ENCODE measurements around the gene CRELD2. TPM values are rescaled to one million over a fixed set of nuclear protein-coding genes. Genes with fewer than 3 reads are reported as not detected.

Gene CRELD2
- total and polyA plus RNA-seq, 2 of the 13 experiments (the other 11 are each of a cell fraction or from before 2014, with no cell fraction given): 17.2 to 44.7 TPM

DNA sequence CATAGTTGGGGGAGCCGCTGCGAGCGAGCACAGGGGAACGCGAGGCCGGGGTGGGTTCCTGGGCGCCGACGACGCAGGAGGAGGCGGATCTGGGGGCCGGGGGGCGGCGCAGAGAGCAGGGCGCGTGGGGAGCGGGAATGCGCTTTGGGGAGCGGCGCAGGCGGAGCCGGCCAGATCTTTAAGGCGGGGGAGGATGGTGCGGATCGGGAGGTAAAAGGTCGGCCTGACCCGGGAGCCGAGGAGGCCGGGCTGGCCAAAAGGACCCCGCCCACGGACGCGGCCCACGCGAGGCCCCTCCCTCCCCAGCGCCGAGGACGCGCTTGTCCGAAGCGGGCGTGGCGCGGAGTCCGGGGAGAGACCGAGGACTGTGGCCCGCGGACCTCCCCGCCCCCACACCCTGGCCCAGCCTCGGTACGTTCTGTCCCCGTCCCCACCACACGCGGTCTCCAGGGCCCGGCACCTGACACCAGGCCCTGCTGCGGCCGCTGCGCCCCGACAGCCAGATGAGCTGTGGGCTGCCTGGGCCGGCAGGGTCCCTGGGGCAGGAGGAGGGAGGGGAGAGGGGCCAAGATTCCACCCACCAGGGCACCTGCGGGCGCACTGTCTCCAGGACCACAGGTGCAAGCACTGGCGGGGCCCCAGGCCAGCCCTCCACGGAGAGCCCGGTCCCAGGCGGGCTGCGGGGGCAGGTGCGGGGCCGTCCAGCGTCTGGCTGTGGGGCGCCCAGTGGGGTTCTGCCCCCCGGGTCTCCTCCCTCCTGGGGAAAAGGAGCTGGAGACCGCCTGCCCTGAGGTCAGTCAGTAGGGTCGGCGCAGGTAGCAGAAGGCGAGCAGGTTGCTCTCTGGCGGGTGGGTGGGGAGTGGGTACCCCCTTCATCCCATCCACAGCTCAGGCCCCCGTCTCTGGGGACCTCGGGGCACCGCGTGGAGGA, 53.1 kb downstream of the CRELD2 start (continued):
- TF ChIP-seq KDM3A (CRISPR knock-in tag; IDR thresholded peaks at IDR 0.05; ENCODE audit: low read depth): 0 out of 2 replicates have a peak, but pooled peaks have one; percentile 21
- TF ChIP-seq ZEB1 (IDR thresholded peaks at IDR 0.05; ENCODE audit: insufficient replicate concordance, low read depth): no peak
- TF ChIP-seq, protein P1, sequence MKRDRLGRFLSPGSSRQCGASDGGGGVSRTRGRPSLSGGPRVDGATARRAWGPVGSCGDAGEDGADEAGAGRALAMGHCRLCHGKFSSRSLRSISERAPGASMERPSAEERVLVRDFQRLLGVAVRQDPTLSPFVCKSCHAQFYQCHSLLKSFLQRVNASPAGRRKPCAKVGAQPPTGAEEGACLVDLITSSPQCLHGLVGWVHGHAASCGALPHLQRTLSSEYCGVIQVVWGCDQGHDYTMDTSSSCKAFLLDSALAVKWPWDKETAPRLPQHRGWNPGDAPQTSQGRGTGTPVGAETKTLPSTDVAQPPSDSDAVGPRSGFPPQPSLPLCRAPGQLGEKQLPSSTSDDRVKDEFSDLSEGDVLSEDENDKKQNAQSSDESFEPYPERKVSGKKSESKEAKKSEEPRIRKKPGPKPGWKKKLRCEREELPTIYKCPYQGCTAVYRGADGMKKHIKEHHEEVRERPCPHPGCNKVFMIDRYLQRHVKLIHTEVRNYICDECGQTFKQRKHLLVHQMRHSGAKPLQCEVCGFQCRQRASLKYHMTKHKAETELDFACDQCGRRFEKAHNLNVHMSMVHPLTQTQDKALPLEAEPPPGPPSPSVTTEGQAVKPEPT (CRISPR knock-in tag; IDR thresholded peaks at IDR 0.05; ENCODE audit: low read depth): 0 out of 2 replicates have a peak, but pooled peaks have one; percentile 3
- TF ChIP-seq ZNF556 (CRISPR knock-in tag; IDR thresholded peaks at IDR 0.05; ENCODE audit: borderline replicate concordance): 0 out of 2 replicates have a peak, but pooled peaks have one; percentile 6
- TF ChIP-seq PITX1 (CRISPR knock-in tag; IDR thresholded peaks at IDR 0.05): peak; percentile 16; the same call in 1 of the 2 replicates
- TF ChIP-seq ZNF224 (CRISPR knock-in tag; IDR thresholded peaks at IDR 0.05): no peak
- TF ChIP-seq HOXA7 (CRISPR knock-in tag; IDR thresholded peaks at IDR 0.05): no peak
- 0 out of 2 replicates have a peak, but pooled peaks have one; percentile 55 for TF ChIP-seq ZNF766 (CRISPR knock-in tag; IDR thresholded peaks at IDR 0.05; ENCODE audit: borderline replicate concordance)
- TF ChIP-seq ZNF75D (CRISPR knock-in tag; IDR thresholded peaks at IDR 0.05; ENCODE audit: borderline replicate concordance): 0 out of 2 replicates have a peak, but pooled peaks have one; percentile 14
- TF ChIP-seq, protein P2, sequence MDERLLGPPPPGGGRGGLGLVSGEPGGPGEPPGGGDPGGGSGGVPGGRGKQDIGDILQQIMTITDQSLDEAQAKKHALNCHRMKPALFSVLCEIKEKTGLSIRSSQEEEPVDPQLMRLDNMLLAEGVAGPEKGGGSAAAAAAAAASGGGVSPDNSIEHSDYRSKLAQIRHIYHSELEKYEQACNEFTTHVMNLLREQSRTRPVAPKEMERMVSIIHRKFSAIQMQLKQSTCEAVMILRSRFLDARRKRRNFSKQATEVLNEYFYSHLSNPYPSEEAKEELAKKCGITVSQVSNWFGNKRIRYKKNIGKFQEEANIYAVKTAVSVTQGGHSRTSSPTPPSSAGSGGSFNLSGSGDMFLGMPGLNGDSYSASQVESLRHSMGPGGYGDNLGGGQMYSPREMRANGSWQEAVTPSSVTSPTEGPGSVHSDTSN (CRISPR knock-in tag; IDR thresholded peaks at IDR 0.05): no peak
- TF ChIP-seq ARHGAP35 (CRISPR knock-in tag; IDR thresholded peaks at IDR 0.05; ENCODE audit: borderline replicate concordance): no peak
- TF ChIP-seq YEATS4 (CRISPR knock-in tag; IDR thresholded peaks at IDR 0.05; ENCODE audit: borderline replicate concordance): peak; percentile 75
- TF ChIP-seq, protein P3, sequence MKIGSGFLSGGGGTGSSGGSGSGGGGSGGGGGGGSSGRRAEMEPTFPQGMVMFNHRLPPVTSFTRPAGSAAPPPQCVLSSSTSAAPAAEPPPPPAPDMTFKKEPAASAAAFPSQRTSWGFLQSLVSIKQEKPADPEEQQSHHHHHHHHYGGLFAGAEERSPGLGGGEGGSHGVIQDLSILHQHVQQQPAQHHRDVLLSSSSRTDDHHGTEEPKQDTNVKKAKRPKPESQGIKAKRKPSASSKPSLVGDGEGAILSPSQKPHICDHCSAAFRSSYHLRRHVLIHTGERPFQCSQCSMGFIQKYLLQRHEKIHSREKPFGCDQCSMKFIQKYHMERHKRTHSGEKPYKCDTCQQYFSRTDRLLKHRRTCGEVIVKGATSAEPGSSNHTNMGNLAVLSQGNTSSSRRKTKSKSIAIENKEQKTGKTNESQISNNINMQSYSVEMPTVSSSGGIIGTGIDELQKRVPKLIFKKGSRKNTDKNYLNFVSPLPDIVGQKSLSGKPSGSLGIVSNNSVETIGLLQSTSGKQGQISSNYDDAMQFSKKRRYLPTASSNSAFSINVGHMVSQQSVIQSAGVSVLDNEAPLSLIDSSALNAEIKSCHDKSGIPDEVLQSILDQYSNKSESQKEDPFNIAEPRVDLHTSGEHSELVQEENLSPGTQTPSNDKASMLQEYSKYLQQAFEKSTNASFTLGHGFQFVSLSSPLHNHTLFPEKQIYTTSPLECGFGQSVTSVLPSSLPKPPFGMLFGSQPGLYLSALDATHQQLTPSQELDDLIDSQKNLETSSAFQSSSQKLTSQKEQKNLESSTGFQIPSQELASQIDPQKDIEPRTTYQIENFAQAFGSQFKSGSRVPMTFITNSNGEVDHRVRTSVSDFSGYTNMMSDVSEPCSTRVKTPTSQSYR (CRISPR knock-in tag; IDR thresholded peaks at IDR 0.05; ENCODE audit: borderline replicate concordance): no peak
- 0 out of 2 replicates have a peak, but pooled peaks have one; percentile 11 for TF ChIP-seq MTA1 (CRISPR knock-in tag; IDR thresholded peaks at IDR 0.05; ENCODE audit: borderline replicate concordance)
- 0 out of 2 replicates have a peak, but pooled peaks have one; percentile 26 for TF ChIP-seq GFI1 (CRISPR knock-in tag; IDR thresholded peaks at IDR 0.05; ENCODE audit: borderline replicate concordance)
- no peak for TF ChIP-seq YY1 (IDR thresholded peaks at IDR 0.05; ENCODE audit: insufficient read depth, insufficient replicate concordance, low read depth, low read length)
- peak; percentile 43 for TF ChIP-seq ZFX (CRISPR knock-in tag; IDR thresholded peaks at IDR 0.05; ENCODE audit: low read depth)
- peak; percentile 88 for TF ChIP-seq RBM39 (IDR thresholded peaks at IDR 0.05; ENCODE audit: low read depth, low read length, poor library complexity, severe bottlenecking)
- no peak for TF ChIP-seq ZBTB21 (CRISPR knock-in tag; IDR thresholded peaks at IDR 0.05)
- TF ChIP-seq, protein P4, sequence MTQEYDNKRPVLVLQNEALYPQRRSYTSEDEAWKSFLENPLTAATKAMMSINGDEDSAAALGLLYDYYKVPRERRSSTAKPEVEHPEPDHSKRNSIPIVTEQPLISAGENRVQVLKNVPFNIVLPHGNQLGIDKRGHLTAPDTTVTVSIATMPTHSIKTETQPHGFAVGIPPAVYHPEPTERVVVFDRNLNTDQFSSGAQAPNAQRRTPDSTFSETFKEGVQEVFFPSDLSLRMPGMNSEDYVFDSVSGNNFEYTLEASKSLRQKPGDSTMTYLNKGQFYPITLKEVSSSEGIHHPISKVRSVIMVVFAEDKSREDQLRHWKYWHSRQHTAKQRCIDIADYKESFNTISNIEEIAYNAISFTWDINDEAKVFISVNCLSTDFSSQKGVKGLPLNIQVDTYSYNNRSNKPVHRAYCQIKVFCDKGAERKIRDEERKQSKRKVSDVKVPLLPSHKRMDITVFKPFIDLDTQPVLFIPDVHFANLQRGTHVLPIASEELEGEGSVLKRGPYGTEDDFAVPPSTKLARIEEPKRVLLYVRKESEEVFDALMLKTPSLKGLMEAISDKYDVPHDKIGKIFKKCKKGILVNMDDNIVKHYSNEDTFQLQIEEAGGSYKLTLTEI (CRISPR knock-in tag; conservative IDR thresholded peaks at IDR 0.05): no peak

All from HepG2 (cell line).